KMS-11 (cell line): ENCODE measurements around the gene HOXD8.

ENCODE experiments used
- H2AFZ ChIP-seq: fragments of 200-600 bp; sonication (generic); 2 replicates; pipeline ENCODE4 v1.6.1; 2016; ENCODE audit warnings: antibody characterized with exemption, mixed run types, low read depth
- H3K27ac ChIP-seq: fragments of 200-600 bp; sonication (generic); 2 replicates; pipeline ENCODE4 v1.6.1; 2016; ENCODE audit warnings: mild to moderate bottlenecking, mixed run types
- H3K27me3 ChIP-seq: fragments of 200-600 bp; sonication (generic); 2 replicates; pipeline ENCODE4 v1.6.1; 2017; ENCODE audit warnings: mild to moderate bottlenecking, low read depth, mixed run types, moderate library complexity; ENCODE audit not compliant: insufficient read depth
- H3K36me3 ChIP-seq: fragments of 200-600 bp; sonication (generic); 2 replicates; pipeline ENCODE4 v1.6.1; 2017; ENCODE audit warnings: mild to moderate bottlenecking, mixed run types; ENCODE audit not compliant: insufficient read depth
- H3K4me1 ChIP-seq: fragments of 200-600 bp; sonication (generic); 2 replicates; pipeline ENCODE4 v1.6.1; 2016; ENCODE audit warnings: mild to moderate bottlenecking, low read depth, mixed run types; ENCODE audit not compliant: poor library complexity, severe bottlenecking
- H3K4me2 ChIP-seq: fragments of 200-600 bp; sonication (generic); 2 replicates; pipeline ENCODE4 v1.7.0; 2016; ENCODE audit warnings: mild to moderate bottlenecking, mixed run types
- H3K4me3 ChIP-seq: fragments of 200-600 bp; sonication (generic); IDR thresholded peaks from 2 replicates; pipeline ENCODE4 v1.6.1; 2017; ENCODE audit warnings: low read depth, low read length, mixed read lengths; ENCODE audit not compliant: insufficient read depth
- H3K79me2 ChIP-seq: fragments of 200-600 bp; sonication (generic); 2 replicates; pipeline ENCODE4 v1.6.1; 2016; ENCODE audit warnings: low read depth, mixed run types; ENCODE audit not compliant: insufficient read depth
- H3K9ac ChIP-seq: fragments of 200-600 bp; sonication (generic); 2 replicates; pipeline ENCODE4 v1.6.1; 2016; ENCODE audit warnings: mild to moderate bottlenecking, mixed run types
- H4K20me1 ChIP-seq: fragments of 200-600 bp; sonication (generic); 2 replicates; pipeline ENCODE4 v1.6.1; 2016; ENCODE audit warnings: mild to moderate bottlenecking, mixed run types; ENCODE audit not compliant: insufficient read depth
- TF ChIP-seq, protein P1 (sequence below): fragments of 200-600 bp; sonication (generic); conservative IDR thresholded peaks from 2 replicates; pipeline ENCODE4 v1.6.1; 2017; ENCODE audit warnings: low read depth, mild to moderate bottlenecking, antibody characterized with exemption, low read length, moderate library complexity, mixed read lengths

Gene HOXD8

DNA sequence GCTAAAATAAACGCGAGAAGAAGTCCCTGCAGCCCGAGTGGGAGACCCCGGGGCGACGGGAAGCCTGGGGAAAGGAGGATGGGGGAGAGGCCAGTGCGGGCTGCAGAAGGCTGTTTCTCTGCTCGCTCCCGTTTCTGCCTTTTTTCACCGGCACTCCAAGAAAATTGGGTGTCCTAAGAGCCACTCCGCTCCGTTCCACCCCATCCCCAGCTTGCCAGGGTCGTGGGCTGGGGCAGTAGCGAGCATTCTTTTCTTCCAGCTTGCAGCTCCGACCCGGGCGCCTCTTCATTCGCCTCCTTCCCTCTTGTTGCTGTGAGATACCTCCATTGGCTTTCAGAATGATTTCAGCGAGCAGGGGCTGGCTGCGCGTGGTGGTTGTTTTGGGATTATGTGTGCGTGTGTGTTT is 28.7 kb downstream of the HOXD8 start:
- Histone ChIP-seq H3K4me1 (no peaks in the 10 kb centered on the region), H3K4me2 (no peak overlapping the region), H4K20me1 (no peaks in the 10 kb centered on the region), H3K27me3 (no peaks in the 10 kb centered on the region), H3K36me3 (no peaks in the 10 kb centered on the region), H3K4me3 (no peak overlapping the region), H3K9ac (no peak overlapping the region), H3K27ac (no peak overlapping the region), H3K79me2 (no peaks in the 10 kb centered on the region), H2AFZ (no peak overlapping the region)
- TF ChIP-seq, protein P1, sequence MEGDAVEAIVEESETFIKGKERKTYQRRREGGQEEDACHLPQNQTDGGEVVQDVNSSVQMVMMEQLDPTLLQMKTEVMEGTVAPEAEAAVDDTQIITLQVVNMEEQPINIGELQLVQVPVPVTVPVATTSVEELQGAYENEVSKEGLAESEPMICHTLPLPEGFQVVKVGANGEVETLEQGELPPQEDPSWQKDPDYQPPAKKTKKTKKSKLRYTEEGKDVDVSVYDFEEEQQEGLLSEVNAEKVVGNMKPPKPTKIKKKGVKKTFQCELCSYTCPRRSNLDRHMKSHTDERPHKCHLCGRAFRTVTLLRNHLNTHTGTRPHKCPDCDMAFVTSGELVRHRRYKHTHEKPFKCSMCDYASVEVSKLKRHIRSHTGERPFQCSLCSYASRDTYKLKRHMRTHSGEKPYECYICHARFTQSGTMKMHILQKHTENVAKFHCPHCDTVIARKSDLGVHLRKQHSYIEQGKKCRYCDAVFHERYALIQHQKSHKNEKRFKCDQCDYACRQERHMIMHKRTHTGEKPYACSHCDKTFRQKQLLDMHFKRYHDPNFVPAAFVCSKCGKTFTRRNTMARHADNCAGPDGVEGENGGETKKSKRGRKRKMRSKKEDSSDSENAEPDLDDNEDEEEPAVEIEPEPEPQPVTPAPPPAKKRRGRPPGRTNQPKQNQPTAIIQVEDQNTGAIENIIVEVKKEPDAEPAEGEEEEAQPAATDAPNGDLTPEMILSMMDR: no peak

DNA sequence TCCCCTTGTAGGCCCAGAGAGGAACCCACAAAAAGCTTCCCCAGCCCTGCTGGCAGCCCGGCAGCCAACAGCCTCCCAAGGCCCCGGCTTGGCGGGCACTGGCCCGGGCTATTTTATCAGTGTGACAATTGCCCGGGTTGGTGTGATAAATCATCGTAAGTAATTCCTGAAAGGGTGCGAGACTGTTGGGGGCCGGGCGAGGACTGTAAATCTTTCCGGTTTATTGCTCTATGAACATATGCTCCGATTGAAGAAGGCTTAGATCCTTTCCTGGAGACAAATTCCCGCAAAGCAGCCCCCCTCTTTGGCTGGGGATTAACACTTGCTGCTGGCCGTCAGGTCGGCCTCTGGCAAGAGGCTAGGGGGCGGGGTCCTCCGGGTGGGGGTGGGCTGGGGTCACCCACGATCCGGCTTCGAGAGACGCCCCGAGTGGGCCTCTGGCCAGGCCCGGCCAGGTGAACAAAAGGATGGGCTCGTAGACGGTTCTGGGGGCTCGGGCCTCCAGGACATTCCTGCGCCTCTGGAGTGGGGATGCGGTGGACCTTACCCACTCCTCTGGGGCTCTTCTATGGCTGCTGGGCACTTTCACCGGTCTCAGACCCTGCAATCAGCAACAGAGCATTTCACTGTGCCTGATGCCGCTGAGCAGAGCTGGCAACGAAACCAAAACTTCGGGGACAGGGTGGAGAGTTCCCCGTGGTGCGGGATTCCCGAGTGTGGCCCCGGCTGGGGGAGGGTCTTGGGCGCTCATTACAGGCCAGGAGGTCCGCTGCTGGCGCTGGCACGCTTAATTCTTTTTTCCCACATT is 29.6 kb downstream of the HOXD8 start:
- Histone ChIP-seq H3K27me3 (no peaks in the 10 kb centered on the region), H4K20me1 (no peaks in the 10 kb centered on the region)

DNA sequence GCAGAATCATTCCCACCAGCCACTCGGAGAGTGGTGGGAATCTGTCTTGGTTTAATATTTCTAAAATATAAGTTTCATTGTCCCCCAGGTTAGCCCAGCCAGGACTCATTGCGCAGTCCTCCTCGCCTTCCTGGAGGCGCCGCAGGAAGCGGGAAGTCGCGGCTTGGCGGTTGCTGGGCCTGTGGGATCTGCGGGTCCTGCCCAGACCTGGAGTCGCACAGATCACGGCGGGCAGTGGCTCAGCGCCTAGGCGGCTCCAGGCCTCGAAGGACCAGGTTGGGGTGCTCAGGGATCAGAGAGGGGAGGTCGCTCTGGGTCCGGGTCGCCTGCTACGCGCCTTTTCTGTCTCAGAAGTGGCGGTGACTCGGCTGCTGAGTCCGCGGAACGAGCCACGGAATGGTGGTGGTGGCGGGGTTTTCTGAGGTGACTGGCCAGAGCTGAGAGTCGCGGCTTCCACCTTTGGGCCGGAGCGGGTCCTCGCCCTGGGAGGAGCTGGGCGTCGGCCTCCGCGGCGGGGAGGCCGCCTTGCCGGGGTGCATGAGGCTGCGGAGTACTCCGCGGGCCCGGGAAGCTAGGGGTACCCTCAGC is 30.3 kb downstream of the HOXD8 start:
- no peak overlapping the region for H3K27ac ChIP-seq
- H3K4me2 ChIP-seq: no peak overlapping the region
- no peak overlapping the region for H2AFZ ChIP-seq
- H3K27me3 ChIP-seq: no peaks in the 10 kb centered on the region
- no peaks in the 10 kb centered on the region for H3K36me3 ChIP-seq
- no peaks in the 10 kb centered on the region for H4K20me1 ChIP-seq
- H3K79me2 ChIP-seq: no peaks in the 10 kb centered on the region
- no peaks in the 10 kb centered on the region for H3K4me1 ChIP-seq
- H3K9ac ChIP-seq: no peak overlapping the region
- TF ChIP-seq, protein P1: no peak
- no peak overlapping the region for H3K4me3 ChIP-seq

More for the DNA sequence above, 29.6 kb downstream of the HOXD8 start:
- Histone ChIP-seq H3K9ac (no peak overlapping the region), H2AFZ (no peak overlapping the region), H3K4me1 (no peaks in the 10 kb centered on the region), H3K36me3 (no peaks in the 10 kb centered on the region), H3K4me2 (no peak overlapping the region), H3K27ac (no peak overlapping the region), H3K79me2 (no peaks in the 10 kb centered on the region), H3K4me3 (no peak overlapping the region)
- TF ChIP-seq, protein P1: no peak

DNA sequence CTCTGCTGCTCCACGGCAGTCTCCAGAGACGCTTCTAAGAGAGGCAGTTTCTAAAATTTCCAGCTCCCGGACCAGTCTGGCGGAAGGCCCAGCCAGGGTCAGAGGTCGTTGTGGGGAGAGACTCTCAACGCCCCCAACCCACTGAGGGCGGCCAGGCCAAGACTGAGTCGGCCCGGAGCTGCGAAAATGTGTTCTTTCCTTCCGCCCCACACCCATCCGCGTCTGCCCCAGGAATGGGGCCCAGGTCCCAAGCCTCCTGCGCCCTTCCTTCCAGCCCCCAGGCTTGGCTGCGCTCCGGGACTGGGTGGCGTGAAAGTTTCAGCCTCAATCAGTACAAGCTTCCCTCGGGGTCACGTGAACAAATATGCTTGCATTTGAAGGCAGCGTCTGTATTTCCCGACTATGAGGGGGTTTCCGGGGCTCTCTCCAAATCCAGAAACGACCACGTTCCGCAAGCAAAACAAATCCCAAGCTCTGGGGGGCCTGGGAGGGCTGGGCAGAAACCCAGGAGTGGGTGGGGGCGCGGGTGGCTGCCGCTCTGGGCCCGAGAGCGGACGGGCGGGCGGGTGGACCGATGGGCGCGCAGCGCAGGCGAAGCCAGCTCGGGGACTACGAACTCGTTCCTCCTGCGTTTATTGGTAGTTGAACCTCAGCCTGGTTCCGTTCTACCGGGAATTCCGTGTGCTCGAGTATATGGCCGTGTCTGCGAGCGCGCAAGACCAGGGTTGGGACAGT is 30.9 kb downstream of the HOXD8 start:
- Histone ChIP-seq H3K79me2 (no peaks in the 10 kb centered on the region), H2AFZ (no peak overlapping the region), H3K27ac (no peak overlapping the region), H4K20me1 (no peaks in the 10 kb centered on the region), H3K9ac (no peak overlapping the region), H3K4me2 (no peak overlapping the region), H3K36me3 (no peaks in the 10 kb centered on the region), H3K4me1 (no peaks in the 10 kb centered on the region), H3K27me3 (no peaks in the 10 kb centered on the region), H3K4me3 (no peak overlapping the region)
- TF ChIP-seq, protein P1: no peak
